AG10803 (cell line): ENCODE measurements around the gene SYNM.

Experiments used
- DNase-seq: peaks from one replicate; pipeline ENCODE4 v3.0.0; 2010; ENCODE audit warnings: low read depth
- H3K4me3 ChIP-seq: 2 replicates; pipeline ENCODE4 v1.5.1; 2011; ENCODE audit warnings: mild to moderate bottlenecking, low read length, control low read depth
- CTCF ChIP-seq: conservative IDR thresholded peaks from 2 replicates; pipeline ENCODE4 v1.5.1; 2011; ENCODE audit warnings: mild to moderate bottlenecking, low read length, control low read depth, inconsistent platforms

The SYNM gene

GRCh38 chr15:99101501-99101900, 3.4 kb upstream of the SYNM start:
- DNase-seq = no peak
- TF ChIP-seq CTCF = no peak
- H3K4me3 ChIP-seq = no peak overlapping the region

- H3K4me3 ChIP-seq = no peak overlapping the region
- DNase-seq = no peak
- TF ChIP-seq CTCF = no peak
Observed at GRCh38 chr15:99102332-99103235, 2.3 kb upstream of the SYNM start.

GRCh38 chr15:99103279-99103678, 1.6 kb upstream of the SYNM start:
- TF ChIP-seq CTCF = no peak
- DNase-seq = no peak
- no peak overlapping the region for H3K4me3 ChIP-seq

- TF ChIP-seq CTCF = no peak
- H3K4me3 ChIP-seq = peak overlapping the region; percentile 55
- peak; percentile 66 for DNase-seq
Observed at GRCh38 chr15:99105514-99106341, 848 bp downstream of the SYNM start.

- DNase-seq = no peak
- no peak for TF ChIP-seq CTCF
- peak overlapping the region; percentile 55 for H3K4me3 ChIP-seq
Observed at GRCh38 chr15:99106417-99107220, 1.7 kb downstream of the SYNM start.

- no peak overlapping the region for H3K4me3 ChIP-seq
- no peak for TF ChIP-seq CTCF
- DNase-seq = no peak
Observed at GRCh38 chr15:99108993-99109392, 4.1 kb downstream of the SYNM start.
